A673 (cell line): Measurements from ENCODE around the gene PDIK1L.

Experiments used
- CTCF ChIP-seq: fragments of 300-800, 200-600 bp; sonication (generic); conservative IDR thresholded peaks from 2 replicates; pipeline ENCODE4 v1.5.1; 2017; ENCODE audit warnings: low read depth, mild to moderate bottlenecking, antibody characterized with exemption, low read length, moderate library complexity, mixed read lengths
- EZH2 ChIP-seq: fragments of 200-600 bp; sonication (generic); IDR thresholded peaks from 2 replicates; pipeline ENCODE4 v1.6.1; 2017; ENCODE audit warnings: borderline replicate concordance, low read depth, mild to moderate bottlenecking, mixed read lengths, antibody characterized with exemption, low read length; ENCODE audit not compliant: poor library complexity, severe bottlenecking

GRCh38 chr1:26114165-26114927 is 2.7 kb downstream of the PDIK1L start:
- TF ChIP-seq CTCF: no peak
- no peak for TF ChIP-seq EZH2
